NB4 (cell line): ENCODE measurements around the gene DOCK4.

Source experiments
- CTCF ChIP-seq: IDR thresholded peaks from one replicate; pipeline ENCODE4 v1.5.1; 2012; ENCODE audit warnings: low read depth, low read length
- MYC ChIP-seq: IDR thresholded peaks from 2 replicates; pipeline ENCODE4 v1.6.1; 2011; ENCODE audit warnings: low read depth, low read length

GRCh38 chr7:111821046-111821445 lies 385.2 kb downstream of the DOCK4 start:
- no peak for TF ChIP-seq CTCF
- TF ChIP-seq MYC = no peak
